ENCODE measurements around the gene CCL27.
A peak's percentile ranks its signal among the peaks of the same experiment; 100 is the strongest.
"Not testable (repeated sequence)": the region's sequence is repeated elsewhere in the genome, so short reads cannot be mapped to it uniquely, and the experiment has no call there.

The CCL27 gene

DNA sequence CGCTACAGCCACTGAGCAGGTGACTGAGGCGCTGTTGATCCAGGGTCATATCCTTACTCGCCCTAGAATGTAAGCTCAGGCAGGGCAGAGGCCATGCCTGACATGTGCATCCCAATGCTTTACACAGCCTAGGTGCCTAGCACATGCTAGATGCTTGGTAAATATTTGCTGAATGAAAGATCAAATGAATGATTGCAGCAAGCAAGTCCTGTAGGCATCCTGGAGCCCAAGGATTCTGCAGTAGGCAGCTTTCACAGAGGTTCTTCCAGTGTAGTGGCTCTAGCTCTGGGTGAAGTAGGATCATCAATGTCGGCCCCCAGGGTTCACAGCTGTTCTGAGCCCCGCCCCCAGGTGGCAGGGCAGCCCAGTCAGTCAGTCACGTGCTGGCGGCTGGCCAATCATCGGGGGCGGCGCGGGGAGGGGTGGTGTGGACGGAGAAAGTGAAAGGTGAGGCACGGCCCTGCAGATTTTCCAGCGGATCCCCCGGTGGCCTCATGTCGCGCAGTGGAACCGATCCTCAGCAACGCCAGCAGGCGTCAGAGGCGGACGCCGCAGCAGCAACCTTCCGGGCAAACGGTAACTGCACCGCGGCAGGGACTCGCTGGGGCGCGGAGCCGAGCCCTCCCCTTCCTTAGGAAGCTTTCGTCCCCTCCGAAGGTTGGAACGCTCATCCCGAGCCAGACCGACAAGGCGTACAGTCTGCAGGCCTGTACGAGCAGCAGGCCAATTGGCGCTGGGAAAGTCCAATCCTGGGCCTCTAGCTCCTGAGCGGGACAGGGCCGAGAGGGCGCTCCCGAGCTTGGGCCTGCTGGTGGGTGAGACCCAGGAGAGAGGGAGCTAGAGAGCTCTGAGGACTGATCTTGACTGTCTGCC is 16.0 kb downstream of the CCL27 start, which contains the start of gene GALT:
TSS of gene GALT (plus strand) at position 465 of the 873 bp plus-strand sequence. CDS start at position 495, 30 bp downstream.
- peak within 1 kb of the TSS; percentile 68 for H3K4me3 ChIP-seq (ENCODE audit: low read depth, low read length)
- peak; percentile 83 for DNase-seq (ENCODE audit: low read depth)
- TF ChIP-seq, protein P1, sequence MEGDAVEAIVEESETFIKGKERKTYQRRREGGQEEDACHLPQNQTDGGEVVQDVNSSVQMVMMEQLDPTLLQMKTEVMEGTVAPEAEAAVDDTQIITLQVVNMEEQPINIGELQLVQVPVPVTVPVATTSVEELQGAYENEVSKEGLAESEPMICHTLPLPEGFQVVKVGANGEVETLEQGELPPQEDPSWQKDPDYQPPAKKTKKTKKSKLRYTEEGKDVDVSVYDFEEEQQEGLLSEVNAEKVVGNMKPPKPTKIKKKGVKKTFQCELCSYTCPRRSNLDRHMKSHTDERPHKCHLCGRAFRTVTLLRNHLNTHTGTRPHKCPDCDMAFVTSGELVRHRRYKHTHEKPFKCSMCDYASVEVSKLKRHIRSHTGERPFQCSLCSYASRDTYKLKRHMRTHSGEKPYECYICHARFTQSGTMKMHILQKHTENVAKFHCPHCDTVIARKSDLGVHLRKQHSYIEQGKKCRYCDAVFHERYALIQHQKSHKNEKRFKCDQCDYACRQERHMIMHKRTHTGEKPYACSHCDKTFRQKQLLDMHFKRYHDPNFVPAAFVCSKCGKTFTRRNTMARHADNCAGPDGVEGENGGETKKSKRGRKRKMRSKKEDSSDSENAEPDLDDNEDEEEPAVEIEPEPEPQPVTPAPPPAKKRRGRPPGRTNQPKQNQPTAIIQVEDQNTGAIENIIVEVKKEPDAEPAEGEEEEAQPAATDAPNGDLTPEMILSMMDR (conservative IDR thresholded peaks at IDR 0.05; ENCODE audit: low read depth, low read length), result peak; percentile 65

DNA sequence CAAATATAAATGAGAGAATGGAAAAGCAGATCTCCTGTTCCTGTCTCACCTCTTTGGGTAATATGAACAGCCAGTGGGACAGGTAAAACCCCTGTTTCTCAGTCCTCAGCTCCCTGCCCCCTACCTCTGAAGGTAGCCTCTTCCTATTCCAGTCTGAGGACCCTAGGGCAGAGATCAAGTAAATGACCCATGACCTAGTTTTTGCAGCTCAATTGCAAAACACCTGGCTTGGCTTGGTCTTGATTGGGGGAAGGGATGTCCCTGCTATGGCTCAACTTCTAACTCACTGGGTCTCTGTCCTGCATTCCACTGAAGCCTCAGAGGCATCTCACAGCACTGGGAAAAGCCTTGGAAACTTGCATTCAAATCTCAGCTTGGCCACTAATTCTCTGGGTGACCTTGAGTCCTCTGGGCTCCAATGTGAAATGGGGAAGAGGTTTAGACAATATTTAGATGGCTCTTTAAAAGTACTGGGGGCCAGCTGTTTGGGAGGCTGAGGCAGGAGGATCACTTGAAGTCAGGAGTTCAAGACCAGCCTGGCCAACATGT is 17.6 kb downstream of the CCL27 start:
- no peak overlapping the region for H3K4me3 ChIP-seq (ENCODE audit: low read depth, low read length)
- TF ChIP-seq, protein P1 (conservative IDR thresholded peaks at IDR 0.05; ENCODE audit: low read depth, low read length), result no peak
- no peak for DNase-seq (ENCODE audit: low read depth)

DNA sequence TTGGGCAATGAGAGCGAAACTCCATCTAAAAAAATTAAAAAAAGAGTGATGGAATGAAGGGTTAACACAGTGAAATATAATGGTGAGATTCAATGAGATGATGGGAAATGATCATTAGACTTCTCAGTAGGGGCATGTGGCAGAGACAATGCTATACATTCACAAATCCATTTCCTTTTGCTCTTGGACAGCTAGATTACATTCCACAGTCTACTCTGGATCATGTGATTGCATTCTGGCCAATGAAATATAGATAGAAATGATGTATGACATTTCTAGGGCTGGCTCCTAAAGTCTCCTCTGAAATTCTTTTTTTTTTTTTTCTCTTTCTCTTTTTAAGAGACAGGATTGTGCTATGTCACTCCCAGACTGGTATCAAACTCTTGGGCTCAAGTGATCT is 19.8 kb downstream of the CCL27 start:
- TF ChIP-seq, protein P1 (conservative IDR thresholded peaks at IDR 0.05; ENCODE audit: low read depth, low read length), result no peak
- no peak for DNase-seq (ENCODE audit: low read depth)
- H3K4me3 ChIP-seq (ENCODE audit: low read depth, low read length), result no peak overlapping the region

DNA sequence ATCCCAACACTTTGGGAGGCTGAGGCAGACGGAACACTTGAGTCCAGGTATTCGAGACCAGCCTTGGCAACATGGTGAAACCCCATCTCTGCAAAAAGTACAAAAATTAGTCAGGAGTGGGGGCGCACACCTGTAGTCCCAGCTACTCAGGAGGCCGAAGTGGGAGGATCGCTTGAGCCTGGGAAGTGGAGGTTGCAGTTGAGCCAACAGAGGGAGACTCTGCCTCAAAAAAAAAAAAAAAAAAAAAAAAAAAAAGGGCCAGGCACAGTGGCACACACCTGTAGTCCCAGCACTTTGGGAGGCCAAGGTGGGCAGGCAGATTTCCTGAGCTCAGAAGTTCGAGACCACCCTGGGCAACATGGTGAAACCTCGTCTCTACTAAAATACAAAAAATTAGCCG is 23.1 kb downstream of the CCL27 start:
- not testable (repeated sequence) for DNase-seq (ENCODE audit: low read depth); H3K4me3 ChIP-seq (ENCODE audit: low read depth, low read length)

- DNase-seq (ENCODE audit: low read depth), result no peak
- TF ChIP-seq, protein P1 (conservative IDR thresholded peaks at IDR 0.05; ENCODE audit: low read depth, low read length), result no peak
- peak overlapping the region; percentile 72 for H3K4me3 ChIP-seq (ENCODE audit: low read depth, low read length)
Observed at GRCh38 chr9:34638138-34638445, 24.4 kb downstream of the CCL27 start.

- TF ChIP-seq, protein P1 (conservative IDR thresholded peaks at IDR 0.05; ENCODE audit: low read depth, low read length), result no peak
- H3K4me3 ChIP-seq (ENCODE audit: low read depth, low read length), result peak within 1 kb of the TSS; percentile 72
Observed at GRCh38 chr9:34637356-34638137, 24.9 kb downstream of the CCL27 start, which contains the start of gene SIGMAR1. TSS of gene SIGMAR1 (minus strand) at chr9:34637787. CDS start at chr9:34637697, 90 bp downstream.

GRCh38 chr9:34636791-34637355 is 25.6 kb downstream of the CCL27 start:
- DNase-seq (ENCODE audit: low read depth), result peak; percentile 35
- TF ChIP-seq, protein P1 (conservative IDR thresholded peaks at IDR 0.05; ENCODE audit: low read depth, low read length), result no peak
- H3K4me3 ChIP-seq (ENCODE audit: low read depth, low read length), result peak overlapping the region; percentile 72

More at GRCh38 chr9:34637356-34638137, 24.9 kb downstream of the CCL27 start, which contains the start of gene SIGMAR1:
- peak; percentile 94 for DNase-seq (ENCODE audit: low read depth)

Measured in choroid plexus epithelial cell (primary cell).